Measurements from ENCODE around the gene NDC1.
A peak's percentile ranks its signal among the peaks of the same experiment; 100 is the strongest.
"Not testable (repeated sequence)": the region's sequence is repeated elsewhere in the genome, so short reads cannot be mapped to it uniquely, and the experiment has no call there.

NDC1 gene

DNA sequence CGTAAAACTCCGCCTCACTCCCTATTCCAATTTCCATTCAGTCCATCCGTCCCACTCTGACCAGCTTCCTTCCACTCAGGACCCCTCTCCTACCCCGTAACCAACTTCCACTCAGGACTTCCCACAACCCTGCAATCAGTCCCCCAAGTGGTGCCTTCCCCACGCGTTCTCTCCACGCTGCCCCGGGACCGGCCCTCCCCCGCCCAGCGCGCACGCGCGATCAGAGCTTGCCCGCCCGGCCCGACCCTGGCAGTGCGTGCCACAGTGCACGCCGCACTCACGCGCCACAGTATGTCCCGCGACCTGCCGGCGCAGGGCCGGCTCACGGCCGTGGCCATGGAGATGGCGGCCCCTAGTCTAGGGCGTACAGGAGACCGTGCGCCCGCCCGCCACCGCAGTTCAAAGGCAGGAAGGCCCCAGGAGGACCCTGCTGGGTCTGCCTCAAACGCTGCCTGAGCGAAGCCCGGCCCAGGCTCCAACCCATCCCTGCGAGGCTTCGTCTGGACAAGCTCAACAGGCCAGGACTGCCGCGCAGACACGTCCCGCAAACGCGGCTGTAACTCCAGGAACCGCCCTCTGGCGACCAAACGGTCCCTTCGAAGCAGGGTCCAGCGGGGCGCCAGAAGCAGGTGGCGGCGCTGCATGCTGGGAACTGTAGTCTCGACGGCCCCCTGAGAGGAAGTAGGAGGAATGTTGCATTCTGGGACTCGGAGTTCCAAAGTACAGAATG is at the start of gene NDC1:
TSS of gene NDC1 (minus strand) at position 373 of the 730 bp plus-strand sequence. CDS start at position 338, 35 bp downstream.
- peak; percentile 83 for DNase-seq

GRCh38 chr1:53883600-53883999 is 45.5 kb upstream of the NDC1 start:
- not testable (repeated sequence) for DNase-seq

- not testable (repeated sequence) for DNase-seq
Observed at GRCh38 chr1:53881853-53882252, 43.8 kb upstream of the NDC1 start.

DNA sequence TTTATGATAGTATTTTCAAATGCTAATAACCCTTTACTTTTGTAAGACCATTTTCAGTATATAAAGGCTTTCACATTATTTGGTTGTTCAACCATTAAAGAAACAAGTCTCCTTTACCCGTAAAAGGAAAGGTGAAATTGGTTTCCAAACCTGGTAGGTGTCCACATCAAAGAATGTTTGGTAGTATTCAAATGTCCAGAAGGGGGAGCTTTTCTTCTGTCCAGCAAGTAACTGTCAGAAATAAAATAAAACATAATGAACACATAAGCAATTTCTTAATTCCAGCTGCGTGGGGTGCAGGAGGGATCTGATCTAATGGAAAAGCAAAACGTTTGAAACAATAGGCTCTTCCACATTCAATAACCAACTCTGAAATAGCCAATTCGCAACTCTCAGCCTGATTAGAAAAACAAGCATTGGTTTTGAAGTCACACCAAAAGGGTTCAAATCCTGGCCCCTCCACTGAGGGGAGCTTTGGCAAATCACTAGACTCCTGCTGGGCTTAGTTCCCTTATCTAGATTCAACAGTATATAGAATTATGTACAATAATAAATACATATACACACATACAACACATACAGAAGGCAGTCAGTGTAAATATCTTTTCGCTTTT is 40.5 kb upstream of the NDC1 start:
- DNase-seq, result no peak

- DNase-seq, result not testable (repeated sequence)
Observed at GRCh38 chr1:53875150-53875549, 37.1 kb upstream of the NDC1 start.

DNA sequence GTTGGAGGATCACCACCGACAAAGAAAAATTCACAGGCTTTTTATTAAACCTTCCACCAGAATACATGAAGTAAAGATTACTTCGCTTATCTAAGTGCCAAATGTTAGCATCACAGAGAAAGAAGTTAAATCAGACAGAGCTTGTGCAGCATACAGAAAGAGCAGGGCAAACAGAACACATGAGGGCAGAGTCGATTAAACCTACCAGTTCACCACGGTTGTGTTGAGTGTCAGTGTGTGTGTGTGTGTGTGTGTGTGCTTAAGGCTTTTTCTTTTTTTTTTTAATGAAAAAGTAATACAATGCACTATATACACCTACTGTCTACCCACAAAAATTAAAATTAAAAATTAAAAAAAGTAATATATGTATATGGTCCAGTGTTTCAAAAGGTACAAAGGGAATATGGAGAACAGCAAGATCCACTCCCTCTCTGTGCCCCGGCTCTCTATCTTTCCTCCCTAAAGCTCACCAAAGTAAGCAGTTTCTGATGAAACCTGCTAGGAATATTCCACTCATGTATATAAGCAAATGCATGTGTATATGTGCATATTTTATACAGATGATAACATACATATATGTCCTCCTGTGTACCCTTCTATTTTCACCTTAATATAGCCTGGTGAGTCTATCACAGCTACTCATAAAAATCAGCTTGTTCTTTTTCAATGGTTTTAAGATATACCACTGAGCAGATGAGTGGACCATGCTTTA is 33.8 kb upstream of the NDC1 start:
- DNase-seq, result no peak

DNA sequence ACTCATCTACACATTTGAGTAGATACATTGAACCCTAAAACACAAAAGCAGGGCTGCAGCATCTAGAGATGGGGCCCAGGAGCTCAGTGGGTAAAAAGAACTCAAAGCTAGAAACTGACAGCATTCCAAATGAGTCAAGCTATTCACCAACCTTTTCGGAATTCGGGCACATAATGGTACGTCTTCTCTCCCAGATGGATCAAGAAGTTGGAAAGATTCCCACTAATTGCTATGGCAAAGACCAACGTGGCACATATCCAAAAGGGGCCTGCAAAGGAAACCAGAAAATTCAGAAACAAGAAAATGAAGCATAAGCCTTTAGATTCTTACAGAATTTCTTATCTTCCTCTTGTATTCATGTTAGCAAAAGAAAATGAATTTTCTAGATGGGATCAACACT is 33.1 kb upstream of the NDC1 start:
- no peak for DNase-seq

DNA sequence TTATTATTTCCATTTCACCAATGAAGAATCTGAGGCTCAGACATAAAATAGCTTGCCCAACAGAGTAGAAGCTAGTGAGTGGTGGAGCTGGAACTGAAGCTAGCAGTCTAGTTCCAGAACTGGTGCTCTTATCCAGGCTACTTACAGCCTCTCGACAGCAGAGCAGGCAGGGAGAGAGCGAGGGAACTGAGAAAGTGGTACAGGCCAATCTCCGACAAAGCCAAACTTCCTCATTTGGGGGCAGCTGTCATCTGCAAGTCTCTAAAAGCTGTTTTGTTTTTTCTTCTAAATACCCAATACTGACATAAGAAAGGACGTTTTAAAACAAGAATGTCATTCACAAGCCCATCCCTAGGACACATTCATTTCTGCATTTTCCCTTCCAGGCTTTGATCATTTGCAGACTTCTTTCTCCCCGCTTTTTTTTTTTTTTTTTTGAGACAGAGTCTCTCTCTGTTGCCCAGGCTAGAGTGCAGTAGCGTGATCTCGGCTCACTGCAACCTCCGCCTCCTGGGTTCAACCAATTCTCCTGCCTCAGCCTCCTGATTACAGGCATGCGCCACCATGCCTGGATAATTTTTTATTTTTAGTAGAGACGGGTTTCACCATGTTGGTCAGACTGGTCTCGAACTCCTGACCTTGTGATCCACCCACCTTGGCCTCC is 31.5 kb upstream of the NDC1 start:
- no peak for DNase-seq

DNA sequence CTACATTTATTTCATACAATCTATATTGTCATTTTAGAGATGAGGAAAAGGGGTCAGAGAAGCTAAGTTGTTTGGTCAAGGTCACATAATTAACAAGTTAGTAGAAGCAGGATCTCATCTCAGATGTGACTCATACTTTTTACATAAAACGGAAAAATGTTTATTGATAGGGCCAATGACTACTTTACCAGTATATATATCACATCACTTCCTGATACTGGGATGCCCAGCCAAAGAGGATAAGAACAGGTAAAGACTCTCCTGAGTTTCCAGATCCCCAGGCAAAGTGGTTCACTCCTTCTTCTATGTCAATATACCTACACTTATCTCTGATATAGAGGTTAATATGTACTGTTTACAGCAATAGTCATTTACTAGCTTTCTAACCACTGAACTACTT is 30.5 kb upstream of the NDC1 start:
- no peak for DNase-seq

DNA sequence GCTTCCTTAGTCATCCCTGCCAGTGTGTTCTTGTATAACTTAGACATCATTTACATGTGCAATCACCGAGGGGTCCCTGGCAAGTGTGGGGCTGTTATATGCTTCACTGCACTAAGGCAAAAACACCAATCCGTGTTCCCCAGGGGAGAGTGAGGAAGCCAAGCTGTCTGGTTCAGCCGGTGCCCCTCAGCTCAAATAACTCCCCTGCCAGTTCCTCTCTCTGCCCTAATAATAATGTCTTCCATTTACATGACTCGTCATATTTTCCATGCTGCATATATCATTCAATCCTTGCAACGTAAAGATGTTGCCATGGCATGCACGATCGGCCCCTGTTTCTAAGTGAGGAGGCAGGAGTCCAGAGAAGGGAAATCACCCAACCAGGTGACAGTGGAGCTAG is 24.4 kb upstream of the NDC1 start:
- DNase-seq, result no peak

- DNase-seq, result peak; percentile 35
Observed at GRCh38 chr1:53860967-53861411, 22.9 kb upstream of the NDC1 start.

- DNase-seq, result no peak
Observed at GRCh38 chr1:53851571-53852285, 13.6 kb upstream of the NDC1 start.

- no peak for DNase-seq
Observed at GRCh38 chr1:53850082-53850673, 12.1 kb upstream of the NDC1 start.

DNA sequence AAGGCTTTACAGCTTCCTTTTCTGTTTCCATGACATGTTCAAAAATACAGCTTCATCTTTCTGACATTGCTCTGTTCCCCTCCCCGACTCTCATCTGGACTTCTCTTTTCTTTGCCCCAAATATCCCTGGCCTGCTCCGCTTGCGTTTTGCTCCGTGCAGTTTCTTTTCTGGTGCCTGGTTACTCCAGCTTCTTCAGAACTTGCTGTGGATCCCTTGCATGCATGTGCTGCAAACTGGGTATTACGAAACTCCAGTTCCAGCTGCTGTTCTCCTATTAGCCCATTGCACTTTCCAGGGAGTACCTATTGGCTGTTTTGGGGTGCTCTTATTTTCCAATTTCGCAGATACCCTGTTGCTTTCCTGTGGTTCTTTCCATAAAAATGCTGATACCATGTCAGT is 9.9 kb upstream of the NDC1 start:
- DNase-seq, result no peak

- no peak for DNase-seq
Observed at GRCh38 chr1:53842347-53842746, 4.3 kb upstream of the NDC1 start.

- no peak for DNase-seq
Observed at GRCh38 chr1:53838654-53838974, 518 bp upstream of the NDC1 start.

DNA sequence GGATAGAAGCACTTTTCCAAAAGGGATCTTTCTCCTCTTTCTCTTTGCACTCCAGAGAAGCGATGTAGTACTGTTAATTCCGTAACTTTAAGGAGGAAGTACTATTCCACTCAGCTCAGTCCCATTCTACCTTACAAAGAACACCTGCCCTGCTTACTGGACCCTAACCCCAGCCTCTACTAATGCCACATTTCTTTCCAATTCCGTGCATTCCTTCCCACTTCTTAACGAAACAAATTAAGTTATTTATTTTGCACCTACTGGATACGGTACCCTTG is 511 bp downstream of the NDC1 start:
- DNase-seq, result no peak

DNA sequence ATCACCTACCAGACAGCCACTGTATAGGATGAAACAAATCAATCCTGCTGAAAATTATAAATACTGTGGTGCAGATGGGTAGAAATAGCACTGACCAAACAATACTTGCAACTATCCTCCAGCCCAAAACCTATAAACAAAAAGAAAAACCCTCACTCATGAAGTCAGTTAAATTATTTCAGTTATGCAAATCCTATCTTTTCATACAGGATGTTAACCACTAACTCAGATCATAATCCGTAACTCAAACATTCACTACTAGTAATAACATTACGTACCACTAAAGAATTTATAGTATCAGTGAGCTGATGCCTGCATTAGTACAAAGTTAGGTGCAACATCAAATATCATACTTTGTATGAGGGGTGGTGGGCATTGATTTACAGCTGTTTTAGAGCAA is 2.6 kb downstream of the NDC1 start:
- DNase-seq, result no peak

GRCh38 chr1:53834776-53835175 is 3.3 kb downstream of the NDC1 start:
- no peak for DNase-seq

DNA sequence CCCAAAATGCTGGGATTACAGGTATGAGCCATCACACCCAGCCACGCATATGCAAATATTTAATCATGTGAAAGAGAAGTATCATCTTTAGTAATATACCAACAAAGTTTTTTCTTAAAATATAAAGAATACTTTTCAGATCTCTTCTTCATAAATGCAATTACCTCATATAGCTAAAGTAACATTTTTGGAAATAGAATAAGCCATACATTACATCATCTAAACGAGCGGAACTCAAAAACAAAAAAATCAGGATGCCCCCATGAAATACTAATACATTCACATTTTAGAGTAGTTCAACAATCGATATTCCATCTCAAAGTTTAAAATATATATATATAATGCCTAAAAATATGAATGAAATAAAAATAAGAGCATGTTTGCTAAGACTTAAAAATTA is 4.7 kb downstream of the NDC1 start:
- DNase-seq, result no peak

DNA sequence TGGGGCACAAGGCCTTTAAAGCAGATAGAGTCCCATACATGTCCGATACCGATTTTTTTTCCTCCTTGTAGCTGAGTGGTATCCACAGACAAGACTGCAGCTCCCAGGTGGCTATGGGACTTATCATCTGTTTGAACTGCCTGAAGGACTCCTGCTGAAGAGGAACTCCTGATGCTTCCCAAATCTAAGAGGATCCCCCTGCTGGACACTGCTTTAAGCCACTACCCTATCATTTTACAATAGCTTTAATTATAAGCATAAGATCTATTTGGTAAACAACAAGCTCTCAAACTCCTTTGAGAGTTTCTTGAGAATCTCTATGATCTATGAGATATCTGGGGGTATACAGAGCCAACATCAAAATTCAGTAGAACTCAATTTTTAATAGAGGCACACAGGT is 11.7 kb downstream of the NDC1 start:
- DNase-seq, result no peak

- DNase-seq, result no peak
Observed at GRCh38 chr1:53825306-53825705, 12.8 kb downstream of the NDC1 start.

DNA sequence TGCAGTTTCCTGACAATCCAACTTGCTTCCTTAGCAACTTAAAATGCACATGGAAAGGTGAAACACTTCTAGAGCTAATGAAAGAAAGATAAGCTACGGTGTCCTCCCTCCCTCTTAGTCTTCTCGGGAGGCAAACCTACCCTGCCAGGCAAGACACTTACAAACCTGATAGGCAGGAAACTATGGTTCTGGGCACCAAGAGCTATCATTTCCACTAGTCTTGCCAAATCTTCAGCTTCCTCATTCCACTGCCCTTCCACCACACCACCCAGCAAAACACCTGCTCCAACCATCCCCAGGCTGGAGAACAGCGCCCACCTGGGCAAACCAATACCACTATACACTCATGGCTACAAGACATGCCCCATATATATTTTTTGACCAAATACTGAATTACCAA is 15.2 kb downstream of the NDC1 start:
- DNase-seq, result no peak
